ENCODE measurements around the gene RHEB. TPM values are rescaled to one million over a fixed set of nuclear protein-coding genes. Genes with fewer than 3 reads are reported as not detected.

Gene RHEB
- total and polyA plus RNA-seq, 2 experiments from 2014 or later = 101 to 239 TPM

DNA sequence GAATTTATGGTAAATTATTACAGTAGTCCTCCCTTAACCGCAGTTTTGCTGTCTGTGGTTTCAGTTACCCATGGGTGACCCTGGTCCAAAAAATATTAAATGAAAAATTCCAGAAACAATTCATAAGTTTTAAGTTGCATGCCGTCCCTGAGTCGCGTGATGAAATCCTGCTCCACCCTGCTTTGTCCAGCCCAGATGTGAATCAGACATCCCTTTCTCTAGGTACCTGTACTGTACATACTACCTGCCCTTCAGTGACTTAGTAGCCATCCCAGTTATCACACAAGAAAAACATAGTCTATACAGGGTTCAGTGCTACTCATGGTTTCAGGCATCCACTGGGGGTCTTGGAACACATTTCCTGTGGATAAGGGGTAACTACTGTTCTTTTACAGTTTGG is 20.5 kb upstream of the RHEB start:
- H3K4me3 Mint-ChIP-seq = no peak overlapping the region
- peaks cover 16% of the 10 kb centered on the region for H3K4me1 Mint-ChIP-seq
- Histone ChIP-seq H3K9me2 (ENCODE audit: insufficient read depth) (no peaks in the 10 kb centered on the region), H3F3A (replicated peaks; ENCODE audit: low read depth) (no peaks in the 10 kb centered on the region), H3K4me3 (no peak overlapping the region), H2AFZ (no peak overlapping the region), H3K36me3 (ENCODE audit: insufficient read depth) (no peaks in the 10 kb centered on the region), H3K4me1 (ENCODE audit: insufficient read depth) (no peaks in the 10 kb centered on the region), H4K20me1 (replicated peaks; ENCODE audit: insufficient read depth) (no peaks in the 10 kb centered on the region), H3K79me2 (replicated peaks; ENCODE audit: insufficient read depth) (no peaks in the 10 kb centered on the region), H3K27me3 (ENCODE audit: insufficient read depth) (no peaks in the 10 kb centered on the region), H3K27ac (ENCODE audit: low read depth) (no peak overlapping the region), H3K4me2 (no peak overlapping the region)
- H3K27ac Mint-ChIP-seq = no peak overlapping the region
- ATAC-seq (no peak), DNase-seq (ENCODE audit: low spot score) (no peak)
- H3K27me3 Mint-ChIP-seq (ENCODE audit: insufficient read depth, low read depth, poor library complexity) = peaks cover 13% of the 10 kb centered on the region
- no peaks in the 10 kb centered on the region for H3K36me3 Mint-ChIP-seq (ENCODE audit: low read depth)
- H3K9me3 Mint-ChIP-seq = no peaks in the 10 kb centered on the region
- TF ChIP-seq EZH2phosphoT487 (IDR thresholded peaks at IDR 0.05; ENCODE audit: unreplicated experiment) (no peak), ZNF114 (CRISPR knock-in tag; IDR thresholded peaks at IDR 0.05) (no peak), POLR2AphosphoS5 (IDR thresholded peaks at IDR 0.05; ENCODE audit: low read depth) (no peak), NANOG (IDR thresholded peaks at IDR 0.05; ENCODE audit: borderline replicate concordance) (no peak), CREB1 (CRISPR knock-in tag; IDR thresholded peaks at IDR 0.05; ENCODE audit: low read depth) (no peak), JUNB (IDR thresholded peaks at IDR 0.05; ENCODE audit: unreplicated experiment) (no peak), ZNF331 (CRISPR knock-in tag; IDR thresholded peaks at IDR 0.05; ENCODE audit: low read depth) (no peak)
- TF ChIP-seq, protein P1, sequence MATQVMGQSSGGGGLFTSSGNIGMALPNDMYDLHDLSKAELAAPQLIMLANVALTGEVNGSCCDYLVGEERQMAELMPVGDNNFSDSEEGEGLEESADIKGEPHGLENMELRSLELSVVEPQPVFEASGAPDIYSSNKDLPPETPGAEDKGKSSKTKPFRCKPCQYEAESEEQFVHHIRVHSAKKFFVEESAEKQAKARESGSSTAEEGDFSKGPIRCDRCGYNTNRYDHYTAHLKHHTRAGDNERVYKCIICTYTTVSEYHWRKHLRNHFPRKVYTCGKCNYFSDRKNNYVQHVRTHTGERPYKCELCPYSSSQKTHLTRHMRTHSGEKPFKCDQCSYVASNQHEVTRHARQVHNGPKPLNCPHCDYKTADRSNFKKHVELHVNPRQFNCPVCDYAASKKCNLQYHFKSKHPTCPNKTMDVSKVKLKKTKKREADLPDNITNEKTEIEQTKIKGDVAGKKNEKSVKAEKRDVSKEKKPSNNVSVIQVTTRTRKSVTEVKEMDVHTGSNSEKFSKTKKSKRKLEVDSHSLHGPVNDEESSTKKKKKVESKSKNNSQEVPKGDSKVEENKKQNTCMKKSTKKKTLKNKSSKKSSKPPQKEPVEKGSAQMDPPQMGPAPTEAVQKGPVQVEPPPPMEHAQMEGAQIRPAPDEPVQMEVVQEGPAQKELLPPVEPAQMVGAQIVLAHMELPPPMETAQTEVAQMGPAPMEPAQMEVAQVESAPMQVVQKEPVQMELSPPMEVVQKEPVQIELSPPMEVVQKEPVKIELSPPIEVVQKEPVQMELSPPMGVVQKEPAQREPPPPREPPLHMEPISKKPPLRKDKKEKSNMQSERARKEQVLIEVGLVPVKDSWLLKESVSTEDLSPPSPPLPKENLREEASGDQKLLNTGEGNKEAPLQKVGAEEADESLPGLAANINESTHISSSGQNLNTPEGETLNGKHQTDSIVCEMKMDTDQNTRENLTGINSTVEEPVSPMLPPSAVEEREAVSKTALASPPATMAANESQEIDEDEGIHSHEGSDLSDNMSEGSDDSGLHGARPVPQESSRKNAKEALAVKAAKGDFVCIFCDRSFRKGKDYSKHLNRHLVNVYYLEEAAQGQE (IDR thresholded peaks at IDR 0.05; ENCODE audit: unreplicated experiment) = no peak
- TF ChIP-seq, protein P2, sequence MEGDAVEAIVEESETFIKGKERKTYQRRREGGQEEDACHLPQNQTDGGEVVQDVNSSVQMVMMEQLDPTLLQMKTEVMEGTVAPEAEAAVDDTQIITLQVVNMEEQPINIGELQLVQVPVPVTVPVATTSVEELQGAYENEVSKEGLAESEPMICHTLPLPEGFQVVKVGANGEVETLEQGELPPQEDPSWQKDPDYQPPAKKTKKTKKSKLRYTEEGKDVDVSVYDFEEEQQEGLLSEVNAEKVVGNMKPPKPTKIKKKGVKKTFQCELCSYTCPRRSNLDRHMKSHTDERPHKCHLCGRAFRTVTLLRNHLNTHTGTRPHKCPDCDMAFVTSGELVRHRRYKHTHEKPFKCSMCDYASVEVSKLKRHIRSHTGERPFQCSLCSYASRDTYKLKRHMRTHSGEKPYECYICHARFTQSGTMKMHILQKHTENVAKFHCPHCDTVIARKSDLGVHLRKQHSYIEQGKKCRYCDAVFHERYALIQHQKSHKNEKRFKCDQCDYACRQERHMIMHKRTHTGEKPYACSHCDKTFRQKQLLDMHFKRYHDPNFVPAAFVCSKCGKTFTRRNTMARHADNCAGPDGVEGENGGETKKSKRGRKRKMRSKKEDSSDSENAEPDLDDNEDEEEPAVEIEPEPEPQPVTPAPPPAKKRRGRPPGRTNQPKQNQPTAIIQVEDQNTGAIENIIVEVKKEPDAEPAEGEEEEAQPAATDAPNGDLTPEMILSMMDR (conservative IDR thresholded peaks at IDR 0.05; ENCODE audit: low read depth in 2 of 2) = no peak
- TF ChIP-seq, protein P3, sequence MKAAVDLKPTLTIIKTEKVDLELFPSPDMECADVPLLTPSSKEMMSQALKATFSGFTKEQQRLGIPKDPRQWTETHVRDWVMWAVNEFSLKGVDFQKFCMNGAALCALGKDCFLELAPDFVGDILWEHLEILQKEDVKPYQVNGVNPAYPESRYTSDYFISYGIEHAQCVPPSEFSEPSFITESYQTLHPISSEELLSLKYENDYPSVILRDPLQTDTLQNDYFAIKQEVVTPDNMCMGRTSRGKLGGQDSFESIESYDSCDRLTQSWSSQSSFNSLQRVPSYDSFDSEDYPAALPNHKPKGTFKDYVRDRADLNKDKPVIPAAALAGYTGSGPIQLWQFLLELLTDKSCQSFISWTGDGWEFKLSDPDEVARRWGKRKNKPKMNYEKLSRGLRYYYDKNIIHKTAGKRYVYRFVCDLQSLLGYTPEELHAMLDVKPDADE (IDR thresholded peaks at IDR 0.05) = no peak

Measured in GM23338 (cell line).